A673 (cell line): ENCODE data around the gene THSD4. TPM values are rescaled to one million over a fixed set of nuclear protein-coding genes. Genes with fewer than 3 reads are reported as not detected.

Experiments
- BruUV-seq: library from RNA; stranded (reverse); fragments of 400-500 nt; replicated peaks from 2 replicates; lab custom pipeline; 2021; lab: Mats Ljungman, UMichigan
- CTCF ChIA-PET: fragments of 300-600 bp; sonication (Branson Sonifier 250); formaldehyde crosslinking; loops from one replicate; lab custom pipeline; 2022; ENCODE audit warnings: antibody characterized with exemption; lab: Charles Lee
- POLR2A ChIA-PET: fragments of 300-600 bp; sonication (Branson Sonifier 250); formaldehyde crosslinking; loops from one replicate; lab custom pipeline; 2022; ENCODE audit warnings: antibody characterized with exemption; ENCODE audit not compliant: low non-redundant PET; lab: Charles Lee
- DNase-seq: peaks from one replicate; pipeline ENCODE4 v3.0.0-alpha.2; 2015; ENCODE audit warnings: low spot score
- H3K27ac ChIP-seq: fragments of 200-600 bp; sonication (generic); 2 replicates; pipeline ENCODE4 v1.5.1; 2016; ENCODE audit warnings: mixed run types, low read depth, mild to moderate bottlenecking, mixed read lengths, antibody characterized with exemption, low read length; ENCODE audit not compliant: poor library complexity, severe bottlenecking
- H3K27me3 ChIP-seq: fragments of 200-600 bp; sonication (generic); replicated peaks from 2 replicates; pipeline ENCODE4 v1.6.1; 2017; ENCODE audit warnings: mixed run types, low read depth, mild to moderate bottlenecking, mixed read lengths, antibody characterized with exemption, low read length; ENCODE audit not compliant: insufficient read depth, poor library complexity
- H3K36me3 ChIP-seq: fragments of 200-600 bp; sonication (generic); 2 replicates; pipeline ENCODE4 v1.6.1; 2016; ENCODE audit warnings: mixed run types, mild to moderate bottlenecking, mixed read lengths, antibody characterized with exemption, low read length; ENCODE audit not compliant: insufficient read depth, poor library complexity, severe bottlenecking
- H3K4me1 ChIP-seq: fragments of 200-600 bp; sonication (generic); 2 replicates; pipeline ENCODE4 v1.6.1; 2017; ENCODE audit warnings: mixed run types, mild to moderate bottlenecking, mixed read lengths, antibody characterized with exemption, low read length; ENCODE audit not compliant: insufficient read depth, poor library complexity, severe bottlenecking
- H3K4me3 ChIP-seq: fragments of 200-600 bp; sonication (generic); 2 replicates; pipeline ENCODE4 v1.5.1; 2016; ENCODE audit warnings: low read depth, mixed run types, mild to moderate bottlenecking, mixed read lengths, low read length; ENCODE audit not compliant: poor library complexity, severe bottlenecking
- H3K9me3 ChIP-seq: fragments of 200-600 bp; sonication (generic); 2 replicates; pipeline ENCODE4 v1.6.1; 2016; ENCODE audit warnings: mixed run types, low read depth, mild to moderate bottlenecking, mixed read lengths, antibody characterized with exemption, low read length; ENCODE audit not compliant: poor library complexity, severe bottlenecking
- EZH2 ChIP-seq: fragments of 200-600 bp; sonication (generic); IDR thresholded peaks from 2 replicates; pipeline ENCODE4 v1.6.1; 2017; ENCODE audit warnings: borderline replicate concordance, low read depth, mild to moderate bottlenecking, mixed read lengths, antibody characterized with exemption, low read length; ENCODE audit not compliant: poor library complexity, severe bottlenecking
- intact Hi-C: fragments of 100-400 bp; cut with micrococcal nuclease; formaldehyde crosslinking; loops from one replicate; pipeline ENCODE4 v1.10.0; 2022; ENCODE audit not compliant: unreplicated experiment
- total RNA-seq: library from RNA; stranded (reverse); gene quantifications from 2 replicates; pipeline ENCODE4 v1.2.3, GENCODE V29; 2021
- TF ChIP-seq, protein P1 (sequence below): fragments of 300-800, 200-600 bp; sonication (generic); conservative IDR thresholded peaks from 2 replicates; pipeline ENCODE4 v1.5.1; 2017; ENCODE audit warnings: low read depth, mild to moderate bottlenecking, antibody characterized with exemption, low read length, moderate library complexity, mixed read lengths

The THSD4 gene
- total RNA-seq, 1 experiment from 2014 or later: 2.4 TPM

DNA sequence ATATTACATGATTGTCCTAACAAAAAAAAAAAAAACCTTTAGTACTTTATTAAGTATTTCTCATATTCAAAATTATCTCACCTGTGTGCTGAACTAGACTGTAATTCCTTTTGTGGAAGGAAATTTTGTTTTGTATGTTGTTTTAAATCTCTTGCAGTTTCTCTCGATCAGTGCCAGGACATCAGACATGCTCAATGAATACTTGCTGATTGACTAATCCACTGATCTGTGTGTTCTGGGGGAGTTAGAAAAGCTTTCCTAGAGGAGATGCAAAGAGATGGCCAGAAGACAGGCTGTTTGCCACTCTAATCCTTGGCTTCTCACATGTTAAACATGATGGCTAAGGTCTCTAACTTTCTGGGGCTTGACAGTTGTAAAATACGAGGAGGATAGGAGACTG lies 461.8 kb downstream of the THSD4 start:
- H3K9me3 ChIP-seq: no peaks in the 10 kb centered on the region
- DNase-seq: no peak
- ChIA-PET POLR2A (no interaction called here), CTCF (no interaction called here)
- peaks cover 76% of the 10 kb centered on the region for H3K27me3 ChIP-seq
- H3K27ac ChIP-seq: no peak overlapping the region
- TF ChIP-seq, protein P1, sequence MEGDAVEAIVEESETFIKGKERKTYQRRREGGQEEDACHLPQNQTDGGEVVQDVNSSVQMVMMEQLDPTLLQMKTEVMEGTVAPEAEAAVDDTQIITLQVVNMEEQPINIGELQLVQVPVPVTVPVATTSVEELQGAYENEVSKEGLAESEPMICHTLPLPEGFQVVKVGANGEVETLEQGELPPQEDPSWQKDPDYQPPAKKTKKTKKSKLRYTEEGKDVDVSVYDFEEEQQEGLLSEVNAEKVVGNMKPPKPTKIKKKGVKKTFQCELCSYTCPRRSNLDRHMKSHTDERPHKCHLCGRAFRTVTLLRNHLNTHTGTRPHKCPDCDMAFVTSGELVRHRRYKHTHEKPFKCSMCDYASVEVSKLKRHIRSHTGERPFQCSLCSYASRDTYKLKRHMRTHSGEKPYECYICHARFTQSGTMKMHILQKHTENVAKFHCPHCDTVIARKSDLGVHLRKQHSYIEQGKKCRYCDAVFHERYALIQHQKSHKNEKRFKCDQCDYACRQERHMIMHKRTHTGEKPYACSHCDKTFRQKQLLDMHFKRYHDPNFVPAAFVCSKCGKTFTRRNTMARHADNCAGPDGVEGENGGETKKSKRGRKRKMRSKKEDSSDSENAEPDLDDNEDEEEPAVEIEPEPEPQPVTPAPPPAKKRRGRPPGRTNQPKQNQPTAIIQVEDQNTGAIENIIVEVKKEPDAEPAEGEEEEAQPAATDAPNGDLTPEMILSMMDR: no peak
- TF ChIP-seq EZH2: no peak
- intact Hi-C loops: loop anchor here (5.0 to 10.0 kb wide), 2 partner anchors 75 to 158 kb away; no protein-coding TSS in a partner anchor
- BruUV-seq: no TSS peak
- no peak overlapping the region for H3K4me3 ChIP-seq
- no peaks in the 10 kb centered on the region for H3K4me1 ChIP-seq
- H3K36me3 ChIP-seq: no peaks in the 10 kb centered on the region

DNA sequence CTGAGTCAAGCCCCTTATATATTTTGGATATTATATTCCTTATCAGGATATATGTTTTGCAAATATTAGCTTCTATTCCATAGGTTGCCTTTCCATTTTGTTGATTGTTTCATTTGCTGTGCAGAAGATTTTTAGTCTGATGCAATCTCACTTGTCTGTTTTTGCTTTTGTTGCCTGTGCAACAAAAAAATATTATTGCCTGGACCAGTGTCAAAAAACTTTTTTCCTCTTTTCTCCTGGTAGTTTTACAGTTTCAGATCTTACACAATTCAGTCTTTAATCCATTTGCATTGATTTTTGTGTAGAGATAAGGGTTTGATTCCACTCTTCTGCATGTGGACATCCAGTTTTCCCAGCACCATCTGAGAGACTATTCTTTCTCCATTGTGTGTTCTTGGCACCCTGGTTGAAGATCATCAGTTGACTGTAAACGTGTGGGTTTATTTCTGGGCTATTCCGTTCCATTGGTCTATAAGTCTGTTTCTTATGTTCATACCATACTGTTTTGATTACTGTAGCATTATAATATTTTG lies 466.2 kb downstream of the THSD4 start:
- ChIA-PET POLR2A (no interaction called here), CTCF (no interaction called here)
- DNase-seq: no peak
- no peaks in the 10 kb centered on the region for H3K4me1 ChIP-seq
- BruUV-seq: no TSS peak
- no peaks in the 10 kb centered on the region for H3K36me3 ChIP-seq
- no peak overlapping the region for H3K27ac ChIP-seq
- H3K9me3 ChIP-seq: peaks cover 12% of the 10 kb centered on the region
- no peak overlapping the region for H3K4me3 ChIP-seq
- peaks cover 61% of the 10 kb centered on the region for H3K27me3 ChIP-seq
- no peak for TF ChIP-seq EZH2
- TF ChIP-seq, protein P1: no peak
- intact Hi-C loops: no loop called here

DNA sequence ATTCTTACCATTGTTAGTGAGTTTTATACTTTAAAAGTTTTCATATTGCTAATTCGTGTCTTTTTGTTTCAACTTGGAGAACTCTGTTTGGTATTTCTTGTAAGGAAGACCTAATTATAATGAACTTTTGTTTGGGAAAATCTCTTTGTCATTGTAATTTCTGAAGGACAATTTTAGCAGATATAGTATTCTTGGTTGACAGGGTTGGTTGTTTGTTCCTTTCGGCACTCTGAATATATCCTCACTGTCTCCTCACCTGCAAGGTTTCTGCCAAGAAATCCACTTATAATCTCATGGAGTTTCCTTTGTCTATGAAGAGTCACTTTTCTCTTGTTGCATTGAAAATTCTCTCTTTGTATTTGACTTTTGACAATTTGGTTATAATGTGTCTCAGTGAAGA lies 469.9 kb downstream of the THSD4 start:
- H3K9me3 ChIP-seq: peaks cover 12% of the 10 kb centered on the region
- H3K36me3 ChIP-seq: no peaks in the 10 kb centered on the region
- no peak for DNase-seq
- no peak overlapping the region for H3K4me3 ChIP-seq
- POLR2A ChIA-PET: no interaction called here
- no TSS peak for BruUV-seq
- no peak overlapping the region for H3K27ac ChIP-seq
- H3K27me3 ChIP-seq: peaks cover 41% of the 10 kb centered on the region
- intact Hi-C loops: no loop called here
- H3K4me1 ChIP-seq: no peaks in the 10 kb centered on the region
- CTCF ChIA-PET: no interaction called here
- TF ChIP-seq, protein P1: no peak
- no peak for TF ChIP-seq EZH2
